HepG2 (cell line): Measurements from ENCODE around the gene ANAPC2. TPM values are rescaled to one million over a fixed set of nuclear protein-coding genes. Genes with fewer than 3 reads are reported as not detected.
A peak's percentile ranks its signal among the peaks of the same experiment; 100 is the strongest.

Source experiments
- CEBPB ChIP-seq: IDR thresholded peaks from 2 replicates; pipeline ENCODE4 v1.6.1; 2011; ENCODE audit warnings: low read depth, low read length, improper control_type of control experiment, borderline replicate concordance
- E2F2 ChIP-seq: sonication (generic); formaldehyde crosslinking; IDR thresholded peaks from 2 replicates; pipeline ENCODE4 v1.4.0; 2020; ENCODE audit warnings: missing genetic modification reagents, borderline replicate concordance
- IRF9 ChIP-seq: sonication (generic); formaldehyde crosslinking; IDR thresholded peaks from 2 replicates; pipeline ENCODE4 v1.8.0; 2022; ENCODE audit warnings: missing genetic modification reagents, mild to moderate bottlenecking, borderline replicate concordance
- NCOA1 ChIP-seq: sonication (generic); formaldehyde crosslinking; IDR thresholded peaks from 2 replicates; pipeline ENCODE4 v1.9.0; 2021; ENCODE audit warnings: missing genetic modification reagents
- POLR2AphosphoS2 ChIP-seq: IDR thresholded peaks from 2 replicates; pipeline ENCODE4 v1.6.1; 2011; ENCODE audit warnings: low read depth, low read length, improper control_type of control experiment
- RAD21 ChIP-seq: fragments of 450-650 bp; formaldehyde crosslinking; IDR thresholded peaks from 2 replicates; pipeline ENCODE4 v1.5.0; 2020; ENCODE audit warnings: mild to moderate bottlenecking
- RBFOX2 ChIP-seq: fragments of 200-400 bp; formaldehyde crosslinking; IDR thresholded peaks from 2 replicates; pipeline ENCODE4 v1.6.1; 2017; ENCODE audit warnings: low read depth, mild to moderate bottlenecking, low read length
- SIN3B ChIP-seq: fragments of 150-350 bp; IDR thresholded peaks from 2 replicates; pipeline ENCODE4 v1.6.1; 2014; ENCODE audit warnings: low read length
- SMAD3 ChIP-seq: sonication (generic); formaldehyde crosslinking; IDR thresholded peaks from 2 replicates; pipeline ENCODE4 v1.4.0; 2020; ENCODE audit warnings: missing genetic modification reagents
- UBTF ChIP-seq: sonication (generic); formaldehyde crosslinking; IDR thresholded peaks from 2 replicates; pipeline ENCODE4 v1.4.0; 2020; ENCODE audit warnings: mild to moderate bottlenecking, missing genetic modification reagents
- ZBTB4 ChIP-seq: sonication (generic); formaldehyde crosslinking; IDR thresholded peaks from 2 replicates; pipeline ENCODE4 v1.4.0; 2020; ENCODE audit warnings: missing genetic modification reagents, mild to moderate bottlenecking, borderline replicate concordance
- ZNF331 ChIP-seq: sonication (generic); formaldehyde crosslinking; IDR thresholded peaks from 2 replicates; pipeline ENCODE4 v1.4.0; 2020; ENCODE audit warnings: missing genetic modification reagents
- ZNF580 ChIP-seq: IDR thresholded peaks from 2 replicates; pipeline ENCODE4 v1.6.1; 2016; ENCODE audit warnings: low read depth, borderline replicate concordance
- ZNF646 ChIP-seq: sonication (generic); formaldehyde crosslinking; IDR thresholded peaks from 2 replicates; pipeline ENCODE4 v1.9.0; 2021; ENCODE audit warnings: mild to moderate bottlenecking, missing genetic modification reagents
- polyA plus RNA-seq, 8 experiments: library from polyadenylated mRNA; depleted of rRNA in 3 of 8; stranded (reverse) in 7 of 8; unstranded in 1 of 8; fragments of >200 nt; fragmentation: Illumina TruSeq in 4 of 8; extraction: Trizol in 4 of 8; gene quantifications; 2 replicates each; pipeline versions ENCODE4 v1.2.1 to v1.2.3, GENCODE V29; 2011 to 2016; ENCODE audit warnings: low read depth in 4 of 8, missing spikeins in 1 of 8, mixed read lengths in 1 of 8; ENCODE audit not compliant: insufficient read depth in 1 of 8
- total RNA-seq, 5 experiments: library from RNA; depleted of rRNA; stranded (reverse); fragments of >200 nt; fragmentation: Illumina TruSeq; extraction: Trizol; gene quantifications; 2 replicates each; pipeline ENCODE4 v1.2.3, GENCODE V29; 2016; ENCODE audit warnings: low read depth in 1 of 5

ANAPC2 gene
- total and polyA plus RNA-seq, 2 of the 13 experiments (the other 11 are each of a cell fraction or from before 2014, with no cell fraction given), result 12.3 to 15.4 TPM

GRCh38 chr9:137199411-137200121, 11.2 kb upstream of the ANAPC2 start (continued):
- TF ChIP-seq ZNF646 (CRISPR knock-in tag) (no peak), CEBPB (no peak), SIN3B (no peak), RBFOX2 (peak; percentile 69), UBTF (peak; percentile 56), SMAD3 (CRISPR knock-in tag) (no peak), POLR2AphosphoS2 (no peak), ZNF331 (no peak), RAD21 (no peak), ZNF580 (CRISPR knock-in tag) (0 out of 2 replicates have a peak, but pooled peaks have one; percentile 1), ZBTB4 (no peak), NCOA1 (CRISPR knock-in tag) (no peak), IRF9 (no peak), E2F2 (CRISPR knock-in tag) (no peak)
